Mammary epithelial cell (primary cell): Measurements from ENCODE around the gene ATXN10.

ENCODE experiments used
- CTCF ChIP-seq, 2 donors: IDR thresholded peaks in 1 of 2; conservative IDR thresholded peaks in 1 of 2; 2 replicates each; pipeline ENCODE4 v1.5.1; 2011 to 2012; ENCODE audit warnings: inconsistent platforms in 2 of 2, low read length in 2 of 2, mild to moderate bottlenecking in 2 of 2, control low read depth in 1 of 2, low read depth in 1 of 2; ENCODE audit not compliant: insufficient read depth in 1 of 2; ENCODE audit errors: extremely low read depth in 1 of 2
- EZH2 ChIP-seq: IDR thresholded peaks from 2 replicates; pipeline ENCODE4 v1.6.1; 2012; ENCODE audit warnings: low read length, inconsistent platforms, borderline replicate concordance

GRCh38 chr22:45642986-45643385 is 28.6 kb upstream of the ATXN10 start:
- no peak for TF ChIP-seq CTCF (conservative IDR thresholded peaks at IDR 0.05 in 1 of 2, IDR thresholded peaks at IDR 0.05 in 1 of 2; ENCODE audit: extremely low read depth in 1 of 2, insufficient read depth in 1 of 2, low read depth in 1 of 2, low read length in 2 of 2)
- no peak for TF ChIP-seq EZH2
